Measurements from ENCODE around the gene CARS1.

- TF ChIP-seq CTCF (IDR thresholded peaks at IDR 0.05; ENCODE audit: low read length) (no peak), EZH2 (optimal IDR thresholded peaks at IDR 0.05; ENCODE audit: low read depth, low read length) (no peak)
Measured at GRCh38 chr11:2989551-2989950, 67.7 kb downstream of the CARS1 start.
